AG04450 (cell line): ENCODE data around the gene CRTC3. TPM values are rescaled to one million over a fixed set of nuclear protein-coding genes. Genes with fewer than 3 reads are reported as not detected.

Source experiments
- CTCF ChIA-PET: fragments of 300-600, 350-600 bp; formaldehyde crosslinking; extraction: SDS; loops from one replicate; lab custom pipeline; 2022; ENCODE audit warnings: antibody characterized with exemption, inconsistent platforms; lab: Charles Lee
- POLR2A ChIA-PET: fragments of 350-600 bp; formaldehyde crosslinking; extraction: SDS; loops from one replicate; lab custom pipeline; 2021; ENCODE audit warnings: antibody characterized with exemption, inconsistent platforms; lab: Yijun Ruan, JAX
- DNase-seq: peaks from one replicate; pipeline ENCODE4 v3.0.0-alpha.2; 2011; ENCODE audit warnings: low read depth, low spot score
- H3K27ac ChIP-seq: one replicate; pipeline ENCODE4 v1.5.1; 2012; ENCODE audit warnings: low read depth, low read length, control low read depth
- H3K27me3 ChIP-seq: one replicate; pipeline ENCODE4 v1.6.0; 2012; ENCODE audit warnings: low read length; ENCODE audit not compliant: control insufficient read depth, insufficient read depth
- H3K4me3 ChIP-seq: 2 replicates; pipeline ENCODE4 v1.5.1; 2011; ENCODE audit warnings: mild to moderate bottlenecking, low read depth, low read length, control low read depth
- H3K9me3 ChIP-seq: 2 replicates; pipeline ENCODE4 v1.5.1; 2012; ENCODE audit warnings: low read length; ENCODE audit not compliant: control insufficient read depth, insufficient read depth
- polyA plus RNA-seq: library from polyadenylated mRNA; depleted of rRNA; stranded (reverse); fragments of >200 nt; gene quantifications from 2 replicates; pipeline ENCODE4 v1.2.3, GENCODE V29; 2011
- TF ChIP-seq, protein P1 (sequence below): IDR thresholded peaks from 2 replicates; pipeline ENCODE4 v1.5.1; 2011; ENCODE audit warnings: low read depth, low read length, control low read depth, inconsistent platforms

The CRTC3 gene
- polyA plus RNA-seq, 1 experiment = 23.1 TPM

DNA sequence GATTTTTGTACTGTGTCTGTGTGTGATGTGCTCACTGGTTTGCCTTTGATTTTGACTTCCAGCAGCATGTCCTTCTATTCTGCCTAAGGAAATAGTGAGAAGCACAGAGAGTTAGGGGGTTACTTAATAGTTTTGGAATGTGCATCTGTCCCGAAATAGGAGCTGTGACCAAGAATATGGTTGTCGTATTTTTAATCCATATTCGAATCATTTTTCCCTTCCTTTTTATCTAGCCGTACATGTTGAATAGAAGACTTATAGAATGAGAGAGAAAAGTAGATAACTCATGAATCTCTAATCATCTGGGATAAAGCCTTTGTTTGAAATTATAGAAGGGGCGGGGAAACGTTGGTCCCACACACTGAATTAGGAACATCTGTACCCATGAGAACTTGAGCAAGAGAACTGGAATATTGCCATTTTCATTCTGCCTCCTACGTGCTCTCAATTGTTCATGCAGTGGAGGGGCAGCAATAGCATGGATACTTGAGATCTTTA lies 23.6 kb downstream of the CRTC3 start:
- peak overlapping the region; percentile 97 for H3K27ac ChIP-seq
- TF ChIP-seq, protein P1, sequence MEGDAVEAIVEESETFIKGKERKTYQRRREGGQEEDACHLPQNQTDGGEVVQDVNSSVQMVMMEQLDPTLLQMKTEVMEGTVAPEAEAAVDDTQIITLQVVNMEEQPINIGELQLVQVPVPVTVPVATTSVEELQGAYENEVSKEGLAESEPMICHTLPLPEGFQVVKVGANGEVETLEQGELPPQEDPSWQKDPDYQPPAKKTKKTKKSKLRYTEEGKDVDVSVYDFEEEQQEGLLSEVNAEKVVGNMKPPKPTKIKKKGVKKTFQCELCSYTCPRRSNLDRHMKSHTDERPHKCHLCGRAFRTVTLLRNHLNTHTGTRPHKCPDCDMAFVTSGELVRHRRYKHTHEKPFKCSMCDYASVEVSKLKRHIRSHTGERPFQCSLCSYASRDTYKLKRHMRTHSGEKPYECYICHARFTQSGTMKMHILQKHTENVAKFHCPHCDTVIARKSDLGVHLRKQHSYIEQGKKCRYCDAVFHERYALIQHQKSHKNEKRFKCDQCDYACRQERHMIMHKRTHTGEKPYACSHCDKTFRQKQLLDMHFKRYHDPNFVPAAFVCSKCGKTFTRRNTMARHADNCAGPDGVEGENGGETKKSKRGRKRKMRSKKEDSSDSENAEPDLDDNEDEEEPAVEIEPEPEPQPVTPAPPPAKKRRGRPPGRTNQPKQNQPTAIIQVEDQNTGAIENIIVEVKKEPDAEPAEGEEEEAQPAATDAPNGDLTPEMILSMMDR = no peak
- ChIA-PET POLR2A (no interaction called here), CTCF (no interaction called here)
- DNase-seq = peak; percentile 81
- no peaks in the 10 kb centered on the region for H3K27me3 ChIP-seq
- H3K9me3 ChIP-seq = no peaks in the 10 kb centered on the region
- H3K4me3 ChIP-seq = no peak overlapping the region

DNA sequence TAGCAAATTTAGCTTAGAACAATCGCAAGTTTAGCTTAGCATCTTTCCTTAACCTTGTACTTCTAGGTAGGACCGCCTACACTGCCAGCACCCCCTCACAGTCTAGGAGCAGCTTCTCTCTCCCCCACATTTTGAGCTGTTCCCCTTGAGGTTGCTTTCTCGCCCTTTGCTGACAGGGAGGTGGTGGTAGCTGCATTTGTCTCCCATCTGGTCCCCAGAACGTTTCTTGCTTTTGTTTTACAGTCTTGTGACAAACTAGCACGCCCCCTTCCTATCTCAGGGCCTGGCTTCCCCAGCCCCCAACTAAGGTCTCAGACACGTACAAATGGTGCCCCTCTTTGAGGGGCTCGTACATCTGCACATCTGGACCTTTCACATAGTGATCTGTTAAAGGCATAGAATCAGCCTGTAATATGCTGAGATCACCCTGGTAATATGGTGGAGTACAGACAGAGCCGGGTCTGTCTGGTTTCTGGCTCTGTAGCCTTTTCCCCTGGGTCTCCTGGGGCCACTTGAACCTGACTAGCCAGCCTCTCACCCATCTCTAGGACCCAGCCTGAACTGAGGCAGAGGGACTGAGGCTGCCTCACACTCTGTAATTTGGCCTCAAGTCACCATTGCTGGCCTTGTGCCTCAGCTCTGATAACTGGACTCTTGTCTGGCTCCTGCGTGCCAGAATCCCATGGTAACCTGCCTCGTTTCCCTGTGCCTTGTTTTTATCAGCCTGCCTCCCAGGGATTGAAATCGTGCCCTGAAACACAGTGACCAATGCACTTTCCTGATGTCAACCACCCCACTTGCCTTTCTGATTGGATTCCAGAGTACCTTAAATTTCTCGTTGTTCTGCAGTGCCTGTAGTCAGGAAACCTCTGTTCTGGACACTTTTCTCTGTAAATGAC lies 27.7 kb downstream of the CRTC3 start:
- no peak for DNase-seq
- ChIA-PET POLR2A (no interaction called here), CTCF (no interaction called here)
- Histone ChIP-seq H3K27ac (no peak overlapping the region), H3K27me3 (no peaks in the 10 kb centered on the region), H3K9me3 (no peaks in the 10 kb centered on the region), H3K4me3 (no peak overlapping the region)
- TF ChIP-seq, protein P1 = no peak

DNA sequence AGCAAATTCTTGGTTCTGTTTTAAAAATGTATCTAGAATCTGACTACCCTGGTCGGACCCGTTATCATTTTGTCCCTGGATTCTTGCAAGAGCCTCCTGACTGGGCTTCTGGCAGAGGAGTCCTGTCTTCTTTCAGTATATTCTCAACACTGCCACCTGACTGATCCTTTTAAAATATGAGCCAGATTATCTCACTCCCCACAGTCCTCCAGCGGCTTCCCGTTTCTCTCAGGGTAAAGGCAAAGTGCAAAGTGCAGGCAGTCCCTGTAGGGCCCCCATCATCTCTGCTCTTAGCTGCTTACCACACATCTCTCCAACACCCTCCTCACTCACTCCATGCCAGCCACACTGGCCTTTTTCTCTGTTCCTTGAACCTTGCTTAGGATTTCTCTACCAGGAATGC lies 28.4 kb downstream of the CRTC3 start:
- TF ChIP-seq, protein P1 = no peak
- Histone ChIP-seq H3K4me3 (no peak overlapping the region), H3K27ac (no peak overlapping the region), H3K9me3 (no peaks in the 10 kb centered on the region), H3K27me3 (no peaks in the 10 kb centered on the region)
- DNase-seq = no peak
- CTCF ChIA-PET = no interaction called here
- POLR2A ChIA-PET = no interaction called here

DNA sequence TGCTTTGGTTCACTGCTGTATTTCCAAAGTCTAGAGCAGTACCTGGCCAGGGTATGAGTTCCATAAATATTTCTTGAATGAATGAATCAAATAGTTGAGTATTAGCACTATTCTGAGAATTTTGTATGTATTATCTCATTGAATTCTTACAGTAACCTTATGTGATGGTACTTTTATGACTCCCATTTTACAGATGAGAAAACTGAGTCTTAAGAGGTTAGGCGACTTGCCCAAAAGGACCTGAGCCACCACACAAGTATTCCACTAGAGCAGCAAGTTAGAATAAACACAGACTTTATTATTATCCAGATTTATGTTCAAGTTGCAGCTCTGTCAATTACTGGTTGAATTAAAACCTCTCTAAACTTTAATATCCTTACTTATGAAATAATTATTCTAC lies 29.4 kb downstream of the CRTC3 start:
- no peak overlapping the region for H3K4me3 ChIP-seq
- CTCF ChIA-PET = no interaction called here
- H3K9me3 ChIP-seq = no peaks in the 10 kb centered on the region
- POLR2A ChIA-PET = no interaction called here
- H3K27ac ChIP-seq = no peak overlapping the region
- no peaks in the 10 kb centered on the region for H3K27me3 ChIP-seq
- TF ChIP-seq, protein P1 = no peak
- DNase-seq = no peak

DNA sequence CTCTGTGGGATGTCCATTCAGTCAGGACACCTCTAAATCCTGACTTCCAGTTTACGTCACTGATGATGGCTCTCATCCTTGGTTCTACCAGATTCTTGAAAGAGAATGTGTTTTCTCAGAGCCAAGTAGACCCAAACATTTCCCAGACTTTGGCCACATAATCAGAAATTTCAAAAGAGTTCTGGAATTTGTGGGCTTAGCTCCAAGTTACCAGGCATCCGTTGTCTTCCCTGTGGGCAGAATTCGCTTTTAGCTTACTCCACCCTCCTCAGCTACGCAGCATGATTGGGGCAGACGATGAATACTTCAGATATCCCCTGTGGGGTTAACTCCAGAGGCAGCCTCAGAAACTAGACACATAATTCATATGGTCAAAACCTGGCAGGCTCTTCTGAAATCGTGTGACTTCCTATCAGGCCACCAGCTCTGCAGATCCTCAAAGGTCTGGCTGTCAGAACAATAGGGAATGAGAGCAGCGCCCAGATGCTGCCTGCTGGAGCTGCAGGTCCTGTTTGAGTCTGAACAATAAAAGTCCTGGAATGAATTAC lies 30.6 kb downstream of the CRTC3 start:
- POLR2A ChIA-PET = interaction anchor here (1.7 kb wide), 1 partner anchor 32 kb away, joined by 5 read pairs; no protein-coding TSS in a partner anchor
- H3K27ac ChIP-seq = peak overlapping the region; percentile 71
- H3K9me3 ChIP-seq = no peaks in the 10 kb centered on the region
- no peaks in the 10 kb centered on the region for H3K27me3 ChIP-seq
- H3K4me3 ChIP-seq = no peak overlapping the region
- CTCF ChIA-PET = interaction anchor here (0.6 to 1.9 kb wide), 3 partner anchors 8 to 326 kb away, joined by 3 to 8 read pairs (median 4); no protein-coding TSS in a partner anchor
- peak; percentile 83 for DNase-seq
- TF ChIP-seq, protein P1 = no peak
